ENCODE data around the gene TMEM63C.

DNA sequence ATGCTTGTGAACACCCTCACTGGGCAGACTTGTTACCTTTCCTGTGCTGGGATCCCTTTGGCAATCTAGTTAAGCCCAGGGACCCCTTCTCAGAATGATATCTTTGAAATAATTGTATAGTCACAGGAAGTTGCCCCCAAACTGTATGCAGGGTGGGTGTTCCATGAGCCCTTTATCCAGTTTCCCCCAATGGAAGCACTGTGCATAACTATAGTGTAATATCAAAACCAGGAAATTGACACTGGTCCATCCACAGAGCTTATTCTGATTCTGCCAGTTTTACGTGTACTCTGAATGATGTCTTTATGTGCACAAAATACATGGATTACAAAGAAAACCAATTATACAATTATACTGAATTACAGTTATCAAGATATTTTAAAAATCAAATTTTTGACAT, 65.2 kb downstream of the TMEM63C start:
- TF ChIP-seq, protein P1, sequence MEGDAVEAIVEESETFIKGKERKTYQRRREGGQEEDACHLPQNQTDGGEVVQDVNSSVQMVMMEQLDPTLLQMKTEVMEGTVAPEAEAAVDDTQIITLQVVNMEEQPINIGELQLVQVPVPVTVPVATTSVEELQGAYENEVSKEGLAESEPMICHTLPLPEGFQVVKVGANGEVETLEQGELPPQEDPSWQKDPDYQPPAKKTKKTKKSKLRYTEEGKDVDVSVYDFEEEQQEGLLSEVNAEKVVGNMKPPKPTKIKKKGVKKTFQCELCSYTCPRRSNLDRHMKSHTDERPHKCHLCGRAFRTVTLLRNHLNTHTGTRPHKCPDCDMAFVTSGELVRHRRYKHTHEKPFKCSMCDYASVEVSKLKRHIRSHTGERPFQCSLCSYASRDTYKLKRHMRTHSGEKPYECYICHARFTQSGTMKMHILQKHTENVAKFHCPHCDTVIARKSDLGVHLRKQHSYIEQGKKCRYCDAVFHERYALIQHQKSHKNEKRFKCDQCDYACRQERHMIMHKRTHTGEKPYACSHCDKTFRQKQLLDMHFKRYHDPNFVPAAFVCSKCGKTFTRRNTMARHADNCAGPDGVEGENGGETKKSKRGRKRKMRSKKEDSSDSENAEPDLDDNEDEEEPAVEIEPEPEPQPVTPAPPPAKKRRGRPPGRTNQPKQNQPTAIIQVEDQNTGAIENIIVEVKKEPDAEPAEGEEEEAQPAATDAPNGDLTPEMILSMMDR (IDR thresholded peaks at IDR 0.05; ENCODE audit: poor library complexity): no peak
- no peak for TF ChIP-seq EZH2 (IDR thresholded peaks at IDR 0.05; ENCODE audit: borderline replicate concordance)

Data from hepatocyte (in vitro differentiated cells).